GM19438 (cell line): Measurements from ENCODE around the gene GUCY2D.

Experiments
- ATAC-seq: cut with Tn5 transposase; IDR thresholded peaks from one replicate; pipeline ENCODE4 v1.9.1; 2021; ENCODE audit warnings: low read depth; ENCODE audit not compliant: unreplicated experiment

GUCY2D gene

DNA sequence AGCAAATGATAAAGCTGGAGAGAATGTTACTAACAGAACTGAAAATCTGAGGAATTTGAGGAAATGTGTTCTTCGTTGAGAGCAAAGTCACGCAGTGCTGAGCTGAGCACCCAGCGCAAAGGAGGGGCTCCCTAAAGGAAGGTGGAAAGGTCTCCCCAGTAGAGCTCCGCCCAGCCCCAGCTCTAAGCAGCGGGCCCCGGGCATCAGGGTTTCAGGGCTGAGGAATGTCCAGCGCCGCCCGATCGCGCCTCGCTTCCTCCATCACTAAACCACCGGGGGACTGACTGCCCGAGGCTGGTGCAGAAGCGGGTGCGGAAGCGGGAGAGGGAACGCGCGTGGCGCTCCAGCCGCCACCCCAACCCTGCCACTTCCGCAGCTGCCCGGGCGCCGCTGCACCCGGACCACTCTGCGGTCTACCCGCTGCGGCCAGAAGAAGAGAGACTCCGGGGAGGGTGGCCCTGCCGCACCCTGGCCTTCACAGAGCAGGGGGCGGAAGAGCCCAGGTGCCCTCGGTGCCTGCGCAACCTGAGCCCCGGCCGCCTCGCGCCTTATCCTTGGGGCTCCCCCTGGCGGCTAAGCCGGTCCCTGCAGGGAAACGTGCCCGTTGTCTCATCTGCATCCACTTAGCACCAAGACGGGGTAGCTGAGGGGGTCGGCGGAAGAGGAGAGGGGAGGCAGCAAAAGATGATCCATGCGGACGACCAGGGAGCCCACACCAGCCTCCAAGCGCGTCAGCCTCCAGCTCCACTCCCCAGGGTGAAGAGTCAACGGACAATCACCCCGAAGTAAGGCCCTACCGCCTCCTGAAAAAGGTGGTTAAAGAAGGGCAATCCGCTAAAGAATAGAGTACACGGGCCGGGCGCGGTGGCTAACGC is 12.4 kb upstream of the GUCY2D start:
- ATAC-seq, result no peak

DNA sequence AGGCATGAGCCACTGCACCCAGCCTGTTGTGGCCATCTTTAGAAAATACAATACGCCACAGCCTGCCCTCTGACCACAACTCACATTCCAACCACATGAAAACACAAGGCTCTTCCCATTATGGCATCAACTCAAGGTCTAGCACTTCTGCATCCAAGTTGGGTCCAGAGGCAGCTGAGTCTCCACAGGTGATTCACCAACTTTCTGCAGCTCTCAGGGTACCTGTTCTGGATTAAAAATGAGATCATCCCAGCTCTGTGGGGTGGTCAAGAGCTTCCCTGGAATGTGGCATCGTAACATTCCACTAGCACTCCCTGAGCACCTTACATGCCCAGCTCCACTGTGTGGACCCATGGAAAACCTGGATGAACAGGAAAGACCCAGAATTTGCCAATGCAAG is 9.9 kb upstream of the GUCY2D start:
- no peak for ATAC-seq

DNA sequence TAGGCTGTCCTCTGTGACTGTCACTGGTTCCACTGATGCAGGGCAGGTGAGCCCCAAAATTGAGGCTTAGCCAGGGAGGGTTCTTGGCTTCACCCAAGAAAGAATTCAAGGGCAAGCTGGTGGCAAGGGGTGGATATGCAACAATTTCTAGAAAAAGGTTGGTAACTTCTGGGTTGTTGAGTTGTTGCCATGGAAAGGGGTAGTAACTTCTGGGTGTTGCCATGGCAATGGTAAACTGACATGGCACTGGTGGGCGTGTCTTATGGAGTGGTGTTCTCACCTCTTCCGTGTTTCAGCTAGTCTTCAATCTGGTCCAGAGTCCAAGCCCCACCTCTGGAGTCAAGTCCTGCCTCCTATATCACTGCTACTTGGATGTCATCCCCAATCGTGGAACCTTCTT is 9.5 kb upstream of the GUCY2D start:
- no peak for ATAC-seq

DNA sequence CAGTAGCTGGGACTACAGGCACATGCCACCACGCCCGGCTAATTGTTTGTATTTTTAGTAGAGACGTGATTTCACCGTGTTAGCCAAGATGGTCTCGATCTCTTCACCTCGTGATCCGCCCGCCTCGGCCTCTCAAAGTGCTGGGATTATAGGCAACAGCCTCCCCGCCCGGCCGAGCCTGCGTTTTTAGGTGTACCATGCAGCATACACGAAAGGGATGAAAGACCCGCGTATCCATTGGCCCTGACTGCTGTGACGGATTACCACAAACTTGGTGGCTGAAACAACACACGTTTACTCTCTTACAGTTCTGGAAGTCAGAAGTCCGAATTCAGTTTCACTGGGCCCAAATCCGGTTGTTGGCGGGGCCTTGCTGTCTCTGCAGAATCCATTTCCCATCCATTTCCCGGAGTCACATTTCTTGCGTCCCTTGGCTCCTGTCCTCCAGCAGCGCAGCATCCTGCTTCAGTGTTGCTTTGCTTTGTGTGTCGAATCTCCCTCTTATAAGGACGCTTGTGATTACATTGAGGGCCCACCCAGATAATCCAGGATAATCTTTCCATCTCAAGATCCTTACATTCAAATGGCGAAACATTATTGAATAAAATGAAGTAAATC is 8.3 kb upstream of the GUCY2D start:
- ATAC-seq, result no peak

DNA sequence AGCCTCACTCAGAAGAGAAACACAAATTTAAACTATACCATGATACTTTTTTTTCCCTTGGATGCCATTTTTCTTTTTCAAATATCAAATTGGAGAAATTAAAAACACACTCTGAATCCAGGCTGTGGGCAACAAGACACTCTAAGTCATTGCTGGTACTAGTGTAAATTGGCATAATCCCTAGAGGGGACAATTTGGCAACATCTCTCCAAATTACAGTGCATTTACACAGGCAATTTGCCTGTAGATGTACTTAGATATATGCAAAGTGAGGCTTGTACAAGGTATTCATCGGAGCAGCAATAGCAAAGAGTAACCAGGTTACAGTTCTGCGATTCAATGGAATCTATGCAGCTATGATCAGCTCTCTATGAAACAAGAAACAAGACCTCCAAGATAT is 6.7 kb upstream of the GUCY2D start:
- ATAC-seq, result no peak

DNA sequence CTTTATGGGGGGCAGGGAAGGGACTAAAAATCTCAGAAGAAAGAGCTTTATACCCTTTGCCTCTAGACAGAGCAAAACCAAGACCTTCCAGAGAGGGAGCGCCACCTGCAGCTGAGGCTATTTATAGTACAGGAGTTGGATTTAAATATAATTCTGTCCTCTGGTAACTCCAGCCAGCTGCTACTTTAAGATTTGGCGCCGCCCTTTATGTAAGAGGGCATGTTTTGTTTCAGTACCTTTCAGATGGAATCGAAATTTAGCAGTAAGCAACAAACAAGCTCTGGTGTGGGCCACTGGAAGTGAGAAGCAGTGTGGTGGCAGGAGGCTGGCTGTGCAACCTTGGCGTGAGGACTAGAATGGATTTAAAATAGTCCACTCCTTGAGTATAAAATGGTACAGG is 5.2 kb upstream of the GUCY2D start:
- no peak for ATAC-seq

DNA sequence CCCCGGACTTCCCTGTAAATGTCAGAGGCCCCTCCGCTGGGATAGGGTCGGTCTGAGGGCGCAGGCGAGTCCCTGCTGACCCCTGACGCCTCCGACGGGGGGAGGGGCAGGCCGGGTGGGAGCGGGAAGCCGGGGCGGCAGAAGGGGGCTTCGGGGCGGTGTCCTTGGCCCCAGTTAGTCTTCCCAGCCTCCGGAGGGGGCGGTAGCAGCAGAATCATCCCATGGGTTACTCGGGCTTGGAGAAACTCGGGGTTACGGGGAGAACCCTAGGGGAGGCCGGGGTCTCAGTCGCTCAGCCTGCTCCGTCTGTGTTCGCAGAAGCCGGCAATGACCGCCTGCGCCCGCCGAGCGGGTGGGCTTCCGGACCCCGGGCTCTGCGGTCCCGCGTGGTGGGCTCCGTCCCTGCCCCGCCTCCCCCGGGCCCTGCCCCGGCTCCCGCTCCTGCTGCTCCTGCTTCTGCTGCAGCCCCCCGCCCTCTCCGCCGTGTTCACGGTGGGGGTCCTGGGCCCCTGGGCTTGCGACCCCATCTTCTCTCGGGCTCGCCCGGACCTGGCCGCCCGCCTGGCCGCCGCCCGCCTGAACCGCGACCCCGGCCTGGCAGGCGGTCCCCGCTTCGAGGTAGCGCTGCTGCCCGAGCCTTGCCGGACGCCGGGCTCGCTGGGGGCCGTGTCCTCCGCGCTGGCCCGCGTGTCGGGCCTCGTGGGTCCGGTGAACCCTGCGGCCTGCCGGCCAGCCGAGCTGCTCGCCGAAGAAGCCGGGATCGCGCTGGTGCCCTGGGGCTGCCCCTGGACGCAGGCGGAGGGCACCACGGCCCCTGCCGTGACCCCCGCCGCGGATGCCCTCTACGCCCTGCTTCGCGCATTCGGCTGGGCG is 542 bp downstream of the GUCY2D start:
- no peak for ATAC-seq

DNA sequence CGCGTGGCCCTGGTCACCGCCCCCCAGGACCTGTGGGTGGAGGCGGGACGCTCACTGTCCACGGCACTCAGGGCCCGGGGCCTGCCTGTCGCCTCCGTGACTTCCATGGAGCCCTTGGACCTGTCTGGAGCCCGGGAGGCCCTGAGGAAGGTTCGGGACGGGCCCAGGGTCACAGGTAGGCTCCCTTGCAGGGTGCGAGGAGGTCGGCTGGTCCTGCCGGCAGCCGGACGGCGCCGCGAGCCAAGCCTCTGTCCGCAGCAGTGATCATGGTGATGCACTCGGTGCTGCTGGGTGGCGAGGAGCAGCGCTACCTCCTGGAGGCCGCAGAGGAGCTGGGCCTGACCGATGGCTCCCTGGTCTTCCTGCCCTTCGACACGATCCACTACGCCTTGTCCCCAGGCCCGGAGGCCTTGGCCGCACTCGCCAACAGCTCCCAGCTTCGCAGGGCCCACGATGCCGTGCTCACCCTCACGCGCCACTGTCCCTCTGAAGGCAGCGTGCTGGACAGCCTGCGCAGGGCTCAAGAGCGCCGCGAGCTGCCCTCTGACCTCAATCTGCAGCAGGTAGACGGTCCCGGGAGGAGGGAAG is 1.3 kb downstream of the GUCY2D start:
- no peak for ATAC-seq

DNA sequence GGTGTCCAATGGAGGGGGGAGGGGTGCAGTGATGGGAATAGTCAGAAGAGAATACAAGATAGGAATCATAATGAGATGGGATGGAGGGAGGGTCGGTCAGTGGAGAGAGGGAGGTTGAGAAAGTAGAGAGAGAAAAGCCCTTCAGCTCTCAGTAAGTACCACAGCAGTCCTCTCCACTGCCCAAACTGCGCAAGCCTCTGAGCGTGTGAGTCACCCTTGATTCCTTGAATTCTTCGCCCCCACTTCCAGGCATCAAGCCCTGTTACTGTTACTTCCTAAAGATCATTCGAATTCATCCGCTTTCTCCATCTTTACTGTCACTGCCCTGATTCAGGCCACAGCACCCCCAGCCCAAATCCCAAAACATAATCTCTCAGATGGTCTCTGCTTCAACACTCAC is 2.5 kb downstream of the GUCY2D start:
- no peak for ATAC-seq

DNA sequence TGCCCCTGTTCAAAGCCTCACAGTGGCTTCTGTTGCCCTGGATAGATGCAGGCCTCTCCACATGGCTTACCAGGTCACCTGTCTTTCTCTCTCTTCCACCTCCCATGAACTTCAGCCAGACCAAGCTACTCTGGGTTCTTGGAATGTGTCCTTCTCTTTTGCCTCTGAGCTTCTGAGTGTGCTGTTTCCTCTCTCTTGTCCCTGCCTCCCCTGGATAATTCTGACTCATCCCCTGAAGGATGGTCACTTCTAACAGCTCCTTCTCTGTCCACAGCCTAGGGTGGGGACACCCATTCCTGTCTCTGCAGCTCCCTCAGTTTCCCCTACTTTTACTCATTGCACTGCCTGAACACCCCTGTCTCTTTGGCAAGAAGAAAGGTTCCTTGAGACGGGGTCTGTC is 2.9 kb downstream of the GUCY2D start:
- ATAC-seq, result no peak

DNA sequence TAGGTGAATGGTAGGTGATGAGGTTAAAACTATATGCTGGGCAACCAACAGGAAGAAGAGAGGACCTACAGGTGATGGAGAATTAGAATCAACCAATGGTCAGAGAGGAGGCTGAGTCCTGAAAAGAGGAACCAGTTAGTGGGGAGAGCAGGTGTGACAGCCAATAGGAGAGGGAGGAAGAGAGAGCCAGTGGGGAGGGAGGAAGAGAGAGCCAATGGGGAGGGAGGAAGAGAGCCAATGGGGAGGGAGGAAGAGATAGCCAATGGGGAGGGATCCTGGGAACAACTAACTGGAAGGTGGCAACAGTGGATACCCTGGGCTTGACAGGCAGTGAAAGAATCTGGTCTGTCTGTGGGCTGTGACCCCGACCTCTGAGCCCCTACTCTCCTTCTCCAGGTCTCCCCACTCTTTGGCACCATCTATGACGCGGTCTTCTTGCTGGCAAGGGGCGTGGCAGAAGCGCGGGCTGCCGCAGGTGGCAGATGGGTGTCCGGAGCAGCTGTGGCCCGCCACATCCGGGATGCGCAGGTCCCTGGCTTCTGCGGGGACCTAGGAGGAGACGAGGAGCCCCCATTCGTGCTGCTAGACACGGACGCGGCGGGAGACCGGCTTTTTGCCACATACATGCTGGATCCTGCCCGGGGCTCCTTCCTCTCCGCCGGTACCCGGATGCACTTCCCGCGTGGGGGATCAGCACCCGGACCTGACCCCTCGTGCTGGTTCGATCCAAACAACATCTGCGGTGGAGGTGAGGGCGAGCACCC is 3.7 kb downstream of the GUCY2D start:
- ATAC-seq, result no peak

DNA sequence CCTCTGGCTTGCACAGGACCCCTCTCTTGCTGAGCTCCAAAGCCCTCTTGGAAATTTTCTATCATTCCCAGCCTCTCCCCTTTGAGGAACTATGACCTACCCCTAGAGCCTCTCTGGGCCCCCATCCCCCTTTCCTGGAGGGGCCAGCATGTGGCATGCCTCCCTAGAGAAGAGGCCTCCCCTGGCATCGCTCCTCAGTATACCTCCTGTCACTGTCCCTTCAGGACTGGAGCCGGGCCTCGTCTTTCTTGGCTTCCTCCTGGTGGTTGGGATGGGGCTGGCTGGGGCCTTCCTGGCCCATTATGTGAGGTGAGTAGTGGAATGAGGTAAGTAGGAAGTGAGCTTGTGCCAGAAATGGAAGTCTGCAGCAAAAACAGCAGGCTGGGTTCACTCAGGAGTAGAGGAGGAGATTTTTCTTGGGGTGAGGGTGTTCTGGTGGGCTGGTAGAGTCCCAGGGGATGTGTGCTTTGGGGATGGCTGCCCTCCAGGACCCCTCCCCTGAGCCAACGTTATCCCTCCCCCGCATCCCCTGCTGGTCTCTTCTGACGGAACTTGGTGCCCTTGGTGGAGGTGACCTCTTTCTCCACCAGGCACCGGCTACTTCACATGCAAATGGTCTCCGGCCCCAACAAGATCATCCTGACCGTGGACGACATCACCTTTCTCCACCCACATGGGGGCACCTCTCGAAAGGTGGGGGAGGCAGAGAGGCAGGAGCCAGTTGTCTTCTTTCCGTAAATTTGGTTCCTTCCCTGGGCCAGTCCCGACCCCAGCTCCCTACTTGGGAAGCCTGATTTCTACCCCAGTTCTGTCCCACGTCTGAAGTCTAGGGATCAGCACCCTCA is 4.6 kb downstream of the GUCY2D start:
- ATAC-seq, result no peak

DNA sequence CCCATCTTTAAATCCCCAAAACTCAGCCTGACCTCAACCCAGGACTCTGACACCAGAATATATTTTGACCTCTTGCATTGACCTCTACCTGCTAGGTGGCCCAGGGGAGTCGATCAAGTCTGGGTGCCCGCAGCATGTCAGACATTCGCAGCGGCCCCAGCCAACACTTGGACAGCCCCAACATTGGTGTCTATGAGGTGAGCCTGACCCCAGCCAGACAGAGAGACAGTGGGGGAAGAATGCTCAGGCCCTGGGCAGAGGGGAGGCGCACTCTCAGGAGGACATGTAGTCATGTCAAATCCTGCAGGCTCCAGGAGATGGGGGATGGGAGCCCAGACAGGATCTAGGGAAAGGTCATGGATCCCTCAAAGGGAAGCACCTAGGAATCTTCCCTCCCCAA is 5.4 kb downstream of the GUCY2D start:
- ATAC-seq, result no peak

DNA sequence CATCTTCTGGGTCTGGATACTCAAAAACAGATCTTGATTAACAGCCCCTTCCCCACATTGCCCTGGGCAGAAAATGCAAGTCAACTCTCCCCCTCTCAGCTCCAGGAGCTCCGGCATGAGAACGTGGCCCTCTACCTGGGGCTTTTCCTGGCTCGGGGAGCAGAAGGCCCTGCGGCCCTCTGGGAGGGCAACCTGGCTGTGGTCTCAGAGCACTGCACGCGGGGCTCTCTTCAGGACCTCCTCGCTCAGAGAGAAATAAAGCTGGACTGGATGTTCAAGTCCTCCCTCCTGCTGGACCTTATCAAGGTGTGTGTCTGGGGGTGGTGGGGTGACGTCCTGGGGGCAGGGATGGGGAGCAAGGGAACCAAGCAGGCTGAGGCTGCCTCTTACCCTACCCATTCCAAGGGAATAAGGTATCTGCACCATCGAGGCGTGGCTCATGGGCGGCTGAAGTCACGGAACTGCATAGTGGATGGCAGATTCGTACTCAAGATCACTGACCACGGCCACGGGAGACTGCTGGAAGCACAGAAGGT is 9.7 kb downstream of the GUCY2D start:
- ATAC-seq, result no peak

DNA sequence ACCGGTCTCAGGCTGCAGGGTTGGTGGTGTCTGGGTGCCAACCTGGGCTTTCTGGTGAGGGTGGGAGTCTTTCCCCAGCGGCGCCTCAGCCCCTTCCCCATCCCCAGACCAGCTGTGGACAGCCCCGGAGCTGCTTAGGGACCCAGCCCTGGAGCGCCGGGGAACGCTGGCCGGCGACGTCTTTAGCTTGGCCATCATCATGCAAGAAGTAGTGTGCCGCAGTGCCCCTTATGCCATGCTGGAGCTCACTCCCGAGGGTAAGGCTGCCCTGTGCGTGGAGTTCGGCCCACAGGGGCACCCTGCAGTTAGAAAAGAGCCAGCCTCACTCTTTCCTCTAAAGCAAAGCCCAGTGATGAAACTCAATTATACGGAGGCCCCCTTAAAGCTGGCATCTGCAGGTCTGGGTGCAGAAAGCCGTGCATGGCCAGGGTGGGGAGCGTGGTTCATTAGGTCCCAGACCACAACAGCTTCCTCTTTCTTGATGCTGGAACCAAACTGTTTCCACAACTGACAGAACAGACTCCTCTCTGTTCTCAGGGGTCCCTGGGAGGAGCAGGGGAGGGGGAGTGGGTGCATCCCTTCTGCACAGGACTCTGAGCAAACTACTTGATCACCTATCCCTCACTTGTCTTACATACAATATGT is 10.7 kb downstream of the GUCY2D start:
- ATAC-seq, result no peak

DNA sequence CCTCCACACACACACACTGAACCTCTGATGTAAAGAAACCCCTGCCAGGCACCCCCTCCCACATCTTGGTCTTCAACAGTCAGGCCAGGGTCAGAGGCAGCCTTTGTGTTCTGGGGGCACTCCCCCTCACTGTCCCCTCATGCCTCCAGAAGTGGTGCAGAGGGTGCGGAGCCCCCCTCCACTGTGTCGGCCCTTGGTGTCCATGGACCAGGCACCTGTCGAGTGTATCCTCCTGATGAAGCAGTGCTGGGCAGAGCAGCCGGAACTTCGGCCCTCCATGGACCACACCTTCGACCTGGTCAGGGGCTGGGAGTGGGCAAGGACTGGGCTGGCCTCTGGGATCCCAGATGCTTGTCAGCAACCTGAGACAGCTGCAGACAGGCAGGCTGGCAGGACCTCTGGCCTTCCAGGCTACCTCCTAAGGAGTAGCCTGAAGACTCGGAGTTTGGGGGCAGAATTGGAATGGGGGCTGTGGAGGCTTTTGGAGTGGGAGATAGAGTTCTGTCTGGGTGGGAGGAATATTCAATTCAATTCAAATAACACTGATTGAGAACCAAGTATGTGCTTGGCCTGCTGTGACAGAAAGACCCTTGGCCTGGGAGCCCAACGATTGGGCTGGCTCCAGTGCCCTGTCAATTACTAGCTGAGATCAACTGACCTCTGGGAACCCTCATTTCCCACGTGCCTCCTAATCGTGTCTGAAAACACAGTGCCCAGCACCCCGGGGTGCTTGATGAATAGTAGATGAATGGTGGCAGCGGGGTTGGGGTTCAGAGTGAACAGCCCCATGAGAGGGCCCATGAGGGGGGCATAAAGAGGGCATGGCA is 11.5 kb downstream of the GUCY2D start:
- no peak for ATAC-seq

DNA sequence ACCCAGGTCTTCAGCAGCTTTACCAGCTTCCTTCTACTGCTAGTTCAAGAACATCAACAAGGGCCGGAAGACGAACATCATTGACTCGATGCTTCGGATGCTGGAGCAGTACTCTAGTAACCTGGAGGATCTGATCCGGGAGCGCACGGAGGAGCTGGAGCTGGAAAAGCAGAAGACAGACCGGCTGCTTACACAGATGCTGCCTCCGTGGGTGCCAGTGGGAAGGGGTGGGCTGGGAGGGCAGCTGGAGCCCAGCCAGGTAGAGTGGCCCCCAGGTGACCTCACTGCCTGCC is 12.1 kb downstream of the GUCY2D start:
- no peak for ATAC-seq
